KMS-11 (cell line): ENCODE data around the gene GAB2.

Source experiments
- H2AFZ ChIP-seq: fragments of 200-600 bp; sonication (generic); 2 replicates; pipeline ENCODE4 v1.6.1; 2016; ENCODE audit warnings: antibody characterized with exemption, mixed run types, low read depth
- H3K27ac ChIP-seq: fragments of 200-600 bp; sonication (generic); 2 replicates; pipeline ENCODE4 v1.6.1; 2016; ENCODE audit warnings: mild to moderate bottlenecking, mixed run types
- H3K27me3 ChIP-seq: fragments of 200-600 bp; sonication (generic); 2 replicates; pipeline ENCODE4 v1.6.1; 2017; ENCODE audit warnings: mild to moderate bottlenecking, low read depth, mixed run types, moderate library complexity; ENCODE audit not compliant: insufficient read depth
- H3K36me3 ChIP-seq: fragments of 200-600 bp; sonication (generic); 2 replicates; pipeline ENCODE4 v1.6.1; 2017; ENCODE audit warnings: mild to moderate bottlenecking, mixed run types; ENCODE audit not compliant: insufficient read depth
- H3K4me1 ChIP-seq: fragments of 200-600 bp; sonication (generic); 2 replicates; pipeline ENCODE4 v1.6.1; 2016; ENCODE audit warnings: mild to moderate bottlenecking, low read depth, mixed run types; ENCODE audit not compliant: poor library complexity, severe bottlenecking
- H3K4me2 ChIP-seq: fragments of 200-600 bp; sonication (generic); 2 replicates; pipeline ENCODE4 v1.7.0; 2016; ENCODE audit warnings: mild to moderate bottlenecking, mixed run types
- H3K4me3 ChIP-seq: fragments of 200-600 bp; sonication (generic); IDR thresholded peaks from 2 replicates; pipeline ENCODE4 v1.6.1; 2017; ENCODE audit warnings: low read depth, low read length, mixed read lengths; ENCODE audit not compliant: insufficient read depth
- H3K79me2 ChIP-seq: fragments of 200-600 bp; sonication (generic); 2 replicates; pipeline ENCODE4 v1.6.1; 2016; ENCODE audit warnings: low read depth, mixed run types; ENCODE audit not compliant: insufficient read depth
- H3K9ac ChIP-seq: fragments of 200-600 bp; sonication (generic); 2 replicates; pipeline ENCODE4 v1.6.1; 2016; ENCODE audit warnings: mild to moderate bottlenecking, mixed run types
- H4K20me1 ChIP-seq: fragments of 200-600 bp; sonication (generic); 2 replicates; pipeline ENCODE4 v1.6.1; 2016; ENCODE audit warnings: mild to moderate bottlenecking, mixed run types; ENCODE audit not compliant: insufficient read depth
- TF ChIP-seq, protein P1 (sequence below): fragments of 200-600 bp; sonication (generic); conservative IDR thresholded peaks from 2 replicates; pipeline ENCODE4 v1.6.1; 2017; ENCODE audit warnings: low read depth, mild to moderate bottlenecking, antibody characterized with exemption, low read length, moderate library complexity, mixed read lengths

Gene GAB2

DNA sequence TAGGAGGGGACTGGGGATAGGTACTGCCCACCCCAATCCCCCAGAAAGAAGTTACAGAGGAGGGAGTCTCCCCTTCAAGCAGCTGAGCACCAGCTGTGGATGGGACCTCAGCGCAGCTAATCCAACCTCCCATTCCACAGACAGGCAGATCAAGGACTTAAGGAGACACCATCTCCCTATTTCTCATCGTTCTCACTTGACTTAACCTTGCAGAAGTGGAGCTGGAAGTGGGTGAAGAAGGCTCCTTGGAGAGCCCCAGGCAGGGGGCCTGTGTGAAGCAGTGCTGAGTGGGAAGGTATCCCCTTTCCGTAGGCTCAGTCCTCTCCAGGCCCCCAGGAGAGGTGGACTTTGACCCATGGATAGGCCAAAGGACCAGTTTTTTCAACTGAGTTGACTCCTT, 201.6 kb downstream of the GAB2 start:
- no peaks in the 10 kb centered on the region for H3K36me3 ChIP-seq
- no peak overlapping the region for H3K9ac ChIP-seq
- H3K79me2 ChIP-seq, result no peaks in the 10 kb centered on the region
- no peak overlapping the region for H2AFZ ChIP-seq
- H3K27ac ChIP-seq, result no peak overlapping the region
- H4K20me1 ChIP-seq, result no peaks in the 10 kb centered on the region
- TF ChIP-seq, protein P1, sequence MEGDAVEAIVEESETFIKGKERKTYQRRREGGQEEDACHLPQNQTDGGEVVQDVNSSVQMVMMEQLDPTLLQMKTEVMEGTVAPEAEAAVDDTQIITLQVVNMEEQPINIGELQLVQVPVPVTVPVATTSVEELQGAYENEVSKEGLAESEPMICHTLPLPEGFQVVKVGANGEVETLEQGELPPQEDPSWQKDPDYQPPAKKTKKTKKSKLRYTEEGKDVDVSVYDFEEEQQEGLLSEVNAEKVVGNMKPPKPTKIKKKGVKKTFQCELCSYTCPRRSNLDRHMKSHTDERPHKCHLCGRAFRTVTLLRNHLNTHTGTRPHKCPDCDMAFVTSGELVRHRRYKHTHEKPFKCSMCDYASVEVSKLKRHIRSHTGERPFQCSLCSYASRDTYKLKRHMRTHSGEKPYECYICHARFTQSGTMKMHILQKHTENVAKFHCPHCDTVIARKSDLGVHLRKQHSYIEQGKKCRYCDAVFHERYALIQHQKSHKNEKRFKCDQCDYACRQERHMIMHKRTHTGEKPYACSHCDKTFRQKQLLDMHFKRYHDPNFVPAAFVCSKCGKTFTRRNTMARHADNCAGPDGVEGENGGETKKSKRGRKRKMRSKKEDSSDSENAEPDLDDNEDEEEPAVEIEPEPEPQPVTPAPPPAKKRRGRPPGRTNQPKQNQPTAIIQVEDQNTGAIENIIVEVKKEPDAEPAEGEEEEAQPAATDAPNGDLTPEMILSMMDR, result no peak
- no peak overlapping the region for H3K4me3 ChIP-seq
- no peak overlapping the region for H3K4me2 ChIP-seq
- no peaks in the 10 kb centered on the region for H3K4me1 ChIP-seq
- no peaks in the 10 kb centered on the region for H3K27me3 ChIP-seq

DNA sequence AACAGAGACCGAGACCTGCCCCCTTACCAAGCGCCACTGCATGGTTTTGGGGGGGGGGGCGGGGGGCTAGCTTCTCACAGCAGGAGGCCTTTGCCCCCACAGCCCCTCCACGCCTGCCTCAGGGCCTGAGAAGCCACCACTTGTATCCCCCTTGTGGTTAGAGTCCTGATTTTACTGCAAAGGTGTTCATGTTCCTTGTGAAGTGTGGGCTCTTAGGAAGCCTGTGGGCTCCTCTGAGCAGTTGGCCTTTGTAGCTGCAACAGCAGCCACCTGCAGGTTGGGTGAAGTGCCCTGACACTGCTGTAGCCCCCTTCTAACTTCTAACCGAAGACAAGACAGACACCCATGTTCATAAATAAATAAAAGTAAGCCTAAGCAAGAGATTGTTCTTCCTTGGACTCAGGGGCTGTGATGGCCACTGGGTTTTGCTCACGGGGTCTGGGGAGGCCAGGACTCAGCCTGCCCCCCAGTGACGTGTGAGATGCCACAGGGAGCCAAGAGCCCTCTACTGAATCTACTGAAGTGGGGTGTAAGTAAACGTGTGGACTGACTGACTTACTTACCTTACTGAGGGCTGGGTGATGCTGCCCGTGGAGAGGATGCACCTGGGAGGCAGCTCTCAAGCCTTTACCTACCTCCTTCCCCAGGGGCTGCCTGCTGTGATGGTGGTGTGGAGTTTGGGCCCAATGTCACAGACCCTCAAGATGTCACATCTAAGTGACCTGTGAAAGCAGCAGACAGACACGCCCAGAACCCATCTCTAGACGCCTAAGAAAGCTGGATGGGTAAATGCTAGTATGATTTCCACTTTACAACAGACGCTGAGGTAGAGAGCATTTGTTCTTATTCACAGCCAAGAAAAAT, 203.1 kb downstream of the GAB2 start:
- H3K36me3 ChIP-seq, result no peaks in the 10 kb centered on the region
- H3K4me2 ChIP-seq, result no peak overlapping the region

DNA sequence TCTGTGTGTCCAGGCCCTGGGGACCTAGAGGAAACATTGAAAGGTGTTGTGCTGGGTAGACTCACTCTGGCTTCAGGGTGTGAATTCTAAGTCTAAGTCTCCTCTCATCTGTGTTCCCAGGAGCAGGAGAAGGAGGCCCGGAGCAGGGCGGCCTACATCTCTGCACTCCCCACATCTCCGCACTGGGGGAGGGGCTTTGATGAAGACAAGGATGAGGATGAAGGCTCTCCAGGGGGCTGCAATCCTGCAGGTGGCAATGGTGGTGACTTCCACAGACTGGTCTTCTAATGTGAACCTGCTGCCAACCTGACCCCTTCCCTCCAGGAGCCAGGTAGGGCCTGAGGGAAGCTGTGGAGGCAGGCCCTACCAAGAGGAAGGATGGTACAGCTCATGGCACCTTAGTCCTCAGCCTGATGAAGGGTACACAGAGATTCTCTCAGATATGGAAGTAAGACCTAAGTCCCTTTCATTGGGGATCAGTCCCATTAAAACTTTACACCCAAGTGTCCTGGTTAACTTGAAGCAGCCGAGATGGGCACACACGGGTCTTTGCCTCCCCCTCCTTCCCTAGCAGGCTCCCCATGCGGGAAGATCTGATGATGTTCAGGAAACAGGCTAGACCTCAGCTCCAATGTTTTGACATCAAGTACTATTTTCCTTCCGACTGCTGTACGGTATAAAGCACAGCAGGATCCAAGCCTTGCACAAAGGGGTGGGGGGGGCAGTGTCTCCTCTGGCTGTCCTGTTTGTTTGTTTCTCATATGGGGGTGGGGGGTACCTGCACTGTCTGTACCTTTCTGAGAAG, 203.9 kb downstream of the GAB2 start:
- Histone ChIP-seq H4K20me1 (no peaks in the 10 kb centered on the region), H3K27ac (no peak overlapping the region), H3K79me2 (no peaks in the 10 kb centered on the region), H3K4me1 (no peaks in the 10 kb centered on the region), H2AFZ (no peak overlapping the region), H3K27me3 (no peaks in the 10 kb centered on the region), H3K4me3 (no peak overlapping the region), H3K36me3 (no peaks in the 10 kb centered on the region), H3K4me2 (no peak overlapping the region), H3K9ac (no peak overlapping the region)
- TF ChIP-seq, protein P1, result no peak

More for the DNA sequence above, 203.1 kb downstream of the GAB2 start:
- Histone ChIP-seq H3K4me3 (no peak overlapping the region), H3K9ac (no peak overlapping the region), H3K27ac (no peak overlapping the region), H3K27me3 (no peaks in the 10 kb centered on the region), H3K4me1 (no peaks in the 10 kb centered on the region), H3K79me2 (no peaks in the 10 kb centered on the region), H4K20me1 (no peaks in the 10 kb centered on the region), H2AFZ (no peak overlapping the region)
- TF ChIP-seq, protein P1, result no peak

DNA sequence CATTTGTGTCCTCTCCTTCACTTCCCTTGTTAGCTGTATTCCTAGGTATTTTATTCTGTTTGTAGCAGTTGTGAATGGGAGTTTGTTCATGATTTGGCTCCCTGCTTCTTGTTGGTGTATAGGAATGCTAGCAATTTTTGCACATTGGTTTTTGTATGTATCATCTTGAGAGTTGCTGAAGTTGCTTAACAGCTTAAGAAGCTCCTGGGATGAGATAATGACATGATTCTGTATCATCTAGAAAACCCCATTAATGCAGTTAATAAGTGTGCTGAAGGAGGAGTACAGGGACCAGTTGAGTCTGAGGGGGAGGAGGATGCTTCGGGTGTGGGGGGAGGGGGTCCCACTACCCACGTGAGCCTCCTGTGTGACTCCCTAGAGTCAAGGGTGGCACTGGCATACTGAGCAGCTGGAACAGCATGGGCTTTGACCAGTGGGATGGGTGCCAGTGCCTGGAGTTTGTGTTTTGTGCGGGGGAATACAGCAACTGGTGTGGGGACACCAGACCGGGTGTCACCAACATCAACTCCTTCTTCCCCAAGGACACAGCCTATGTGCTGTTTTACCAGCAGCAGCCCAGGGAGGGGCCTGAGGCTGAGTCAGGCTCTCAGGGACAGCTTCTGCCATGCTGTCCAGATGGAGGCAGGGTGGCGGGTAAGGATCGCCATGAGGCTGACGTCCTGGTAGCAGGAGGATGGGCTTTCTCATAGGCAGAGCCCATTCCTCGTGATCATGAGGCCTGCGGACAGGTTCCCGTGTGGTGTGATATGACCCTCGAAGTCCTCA, 204.8 kb downstream of the GAB2 start:
- no peaks in the 10 kb centered on the region for H3K36me3 ChIP-seq
- no peaks in the 10 kb centered on the region for H3K79me2 ChIP-seq
- no peak overlapping the region for H3K27ac ChIP-seq
- H3K9ac ChIP-seq, result no peak overlapping the region
- no peak overlapping the region for H2AFZ ChIP-seq
- TF ChIP-seq, protein P1, result no peak
- no peak overlapping the region for H3K4me3 ChIP-seq
- H4K20me1 ChIP-seq, result no peaks in the 10 kb centered on the region
- H3K27me3 ChIP-seq, result no peaks in the 10 kb centered on the region
- H3K4me1 ChIP-seq, result no peaks in the 10 kb centered on the region
- H3K4me2 ChIP-seq, result no peak overlapping the region
